Measurements from ENCODE around the gene AJAP1. TPM values are rescaled to one million over a fixed set of nuclear protein-coding genes. Genes with fewer than 3 reads are reported as not detected.

The AJAP1 gene
- total RNA-seq, 3 donors from 2014 or later = 0.16 to 0.66 (median 0.44) TPM

DNA sequence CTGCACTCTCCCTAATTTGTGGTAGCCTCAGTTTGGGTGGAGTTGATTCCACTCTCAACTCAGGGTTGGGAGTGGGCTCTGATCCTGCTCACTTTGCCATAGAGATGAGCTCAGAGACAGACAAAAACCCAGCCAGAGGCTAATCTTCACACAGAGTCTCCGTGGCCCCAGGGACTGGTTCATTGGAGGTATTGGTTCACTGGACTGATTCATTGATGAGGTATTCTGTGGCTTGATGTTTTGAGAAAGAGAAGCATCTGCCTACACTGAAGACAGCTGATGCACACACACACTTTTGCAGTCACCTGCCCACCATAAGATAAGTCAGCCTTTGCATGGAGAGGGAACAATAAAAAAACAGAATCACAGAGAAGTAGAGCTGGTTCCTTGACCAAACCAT is 183.8 kb downstream of the AJAP1 start:
- H3K4me3 ChIP-seq = no peak overlapping the region
- H3K4me1 ChIP-seq = peaks cover 0 to 6% of the 10 kb centered on the region in 2 donors
- no peaks in the 10 kb centered on the region for H3K9me3 ChIP-seq
- intact Hi-C loops (cut with DNase I; ENCODE audit: low total_unique reads) = no loop called here
- no peaks in the 10 kb centered on the region for H3K36me3 ChIP-seq
- TF ChIP-seq CTCF (IDR thresholded peaks at IDR 0.05) = no peak
- no peak for TF ChIP-seq POLR2A (IDR thresholded peaks at IDR 0.05)
- TF ChIP-seq POLR2AphosphoS5 (IDR thresholded peaks at IDR 0.05) = no peak
- no peaks in the 10 kb centered on the region for H3K27me3 ChIP-seq
- DNase-seq (ENCODE audit: low spot score in 2 of 2) = no peak
- H3K27ac ChIP-seq = no peak overlapping the region

Measured in breast epithelium (tissue), 4 donors.